Measurements from ENCODE around the gene AHCYL2.
"Not testable (repeated sequence)": the region's sequence is repeated elsewhere in the genome, so short reads cannot be mapped to it uniquely, and the experiment has no call there.

AHCYL2 gene

DNA sequence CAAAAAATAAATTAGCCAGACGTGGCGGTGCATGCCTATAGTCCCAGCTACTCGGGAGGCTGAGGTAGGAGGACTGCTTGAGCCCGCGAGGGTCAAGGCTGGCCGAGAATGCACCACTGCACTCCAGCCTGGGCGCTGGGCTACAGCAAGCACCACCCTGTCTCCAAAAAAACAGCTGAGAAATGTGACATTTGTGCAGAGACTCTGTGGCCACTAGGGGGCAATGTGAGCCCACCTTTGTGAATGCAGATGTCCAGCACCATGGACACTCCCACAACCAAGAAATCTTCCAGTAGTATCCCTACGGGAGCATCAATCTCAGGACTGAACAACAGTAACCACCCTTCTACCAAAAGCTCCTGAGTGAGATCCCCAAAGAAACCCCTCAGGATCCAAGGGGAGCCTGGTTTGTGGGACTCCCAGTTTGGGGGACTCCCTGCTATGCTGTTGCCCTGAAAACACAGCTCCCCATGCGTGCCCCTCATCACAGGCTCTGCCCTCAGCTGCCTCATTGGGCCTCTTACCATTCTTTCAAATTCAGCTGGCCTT lies 6.2 kb upstream of the AHCYL2 start:
- H3K27ac ChIP-seq = no peak overlapping the region
- no peak overlapping the region for H3K4me3 ChIP-seq
- H3K4me1 ChIP-seq = peaks cover 38% of the 10 kb centered on the region
- H4K20me1 ChIP-seq = no peaks in the 10 kb centered on the region
- H3K9me3 ChIP-seq = peaks cover 15% of the 10 kb centered on the region
- H3K27me3 ChIP-seq = no peaks in the 10 kb centered on the region
- H3K9ac ChIP-seq = no peak overlapping the region
- peaks cover 10% of the 10 kb centered on the region; the same call in 1 of the 2 replicates for H3K36me3 ChIP-seq
- H3K4me2 ChIP-seq = no peak overlapping the region
- TF ChIP-seq Cebpa-rat (IDR thresholded peaks at IDR 0.05) = no peak

DNA sequence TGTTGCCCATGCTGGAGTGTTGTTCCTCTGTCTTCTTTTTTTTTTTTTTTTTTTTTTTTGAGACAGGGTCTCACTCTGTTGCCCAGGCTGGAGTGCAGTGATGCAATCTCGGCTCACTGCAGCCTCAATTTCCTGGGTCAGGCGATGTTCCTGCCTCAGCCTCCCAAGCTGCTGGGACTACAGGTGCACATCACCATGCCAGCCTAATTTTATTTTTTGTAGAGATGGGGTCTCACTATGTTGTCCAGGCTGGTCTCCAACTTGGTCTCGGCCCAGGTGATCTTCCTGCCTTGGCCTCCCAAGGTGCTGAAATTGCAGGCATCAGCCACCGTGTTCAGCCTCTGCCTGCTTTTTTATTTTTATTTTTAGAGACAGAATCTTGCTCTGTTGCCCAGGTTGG lies 5.7 kb upstream of the AHCYL2 start:
- H3K4me3 ChIP-seq, H3K27ac ChIP-seq, H3K9ac ChIP-seq, H3K4me2 ChIP-seq, H3K36me3 ChIP-seq, H3K27me3 ChIP-seq, H4K20me1 ChIP-seq: not testable (repeated sequence)
- Histone ChIP-seq H3K4me1 (peaks cover 44% of the 10 kb centered on the region), H3K9me3 (peaks cover 15% of the 10 kb centered on the region)

- peak overlapping the region; percentile 89 for H3K27ac ChIP-seq
- no peak for TF ChIP-seq Cebpa-rat (IDR thresholded peaks at IDR 0.05)
- H3K9ac ChIP-seq = peak overlapping the region; percentile 74; the same call in 1 of the 2 replicates
Observed at GRCh38 chr7:129222064-129222463, 2.8 kb upstream of the AHCYL2 start.

GRCh38 chr7:129225206-129225930 lies 538 bp downstream of the AHCYL2 start:
- H3K4me3 ChIP-seq = peak overlapping the region; percentile 89
- H3K27me3 ChIP-seq = no peaks in the 10 kb centered on the region
- peaks cover 55% of the 10 kb centered on the region for H3K4me1 ChIP-seq
- no peaks in the 10 kb centered on the region for H3K36me3 ChIP-seq
- H3K9ac ChIP-seq = peak overlapping the region; percentile 81
- peak overlapping the region; percentile 78 for H3K27ac ChIP-seq
- H4K20me1 ChIP-seq = peaks cover 24% of the 10 kb centered on the region
- no peak for TF ChIP-seq Cebpa-rat (IDR thresholded peaks at IDR 0.05)
- H3K9me3 ChIP-seq = no peaks in the 10 kb centered on the region
- peak overlapping the region; percentile 88 for H3K4me2 ChIP-seq

More at GRCh38 chr7:129222064-129222463, 2.8 kb upstream of the AHCYL2 start:
- Histone ChIP-seq H3K9me3 (no peaks in the 10 kb centered on the region), H3K4me1 (peaks cover 59% of the 10 kb centered on the region), H4K20me1 (peaks cover 13% of the 10 kb centered on the region), H3K4me2 (peak overlapping the region; percentile 88), H3K4me3 (peak overlapping the region; percentile 54), H3K36me3 (no peaks in the 10 kb centered on the region), H3K27me3 (no peaks in the 10 kb centered on the region)

DNA sequence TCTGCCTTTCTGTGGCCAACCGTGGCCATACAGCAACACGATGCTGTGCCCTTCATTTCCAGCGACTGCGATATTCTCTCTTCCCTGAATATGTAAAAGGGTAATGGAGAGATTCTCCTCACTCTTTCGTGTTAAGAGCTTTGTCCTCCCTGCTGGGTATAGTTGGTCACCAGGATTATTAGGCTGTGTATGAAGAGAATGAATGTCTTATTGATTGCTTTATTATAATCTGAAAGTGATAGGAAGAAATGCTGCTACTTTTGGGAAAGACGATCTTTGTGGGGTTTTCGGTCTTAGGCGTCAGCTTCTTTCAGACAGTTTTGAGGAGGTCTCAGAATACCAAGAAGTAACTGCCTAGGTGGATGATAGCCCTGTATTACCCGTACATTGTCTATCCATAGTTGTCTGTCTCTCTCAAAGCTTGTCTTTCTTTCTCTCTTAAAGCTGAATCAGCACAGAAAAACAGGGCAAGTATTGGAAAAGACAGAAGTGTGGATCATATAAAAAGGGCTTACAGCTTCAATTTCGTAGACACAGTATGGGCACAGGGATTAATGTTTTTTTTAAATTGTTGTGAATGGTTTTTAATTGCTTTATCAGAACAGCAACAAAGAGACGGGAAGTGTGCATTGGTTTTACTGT lies 1.2 kb downstream of the AHCYL2 start:
- Histone ChIP-seq H3K9me3 (no peaks in the 10 kb centered on the region), H4K20me1 (peaks cover 24% of the 10 kb centered on the region), H3K4me2 (peak overlapping the region; percentile 88), H3K4me3 (peak overlapping the region; percentile 89), H3K36me3 (no peaks in the 10 kb centered on the region), H3K27me3 (no peaks in the 10 kb centered on the region), H3K27ac (peak overlapping the region; percentile 78), H3K4me1 (peaks cover 48% of the 10 kb centered on the region), H3K9ac (peak overlapping the region; percentile 81)
- no peak for TF ChIP-seq Cebpa-rat (IDR thresholded peaks at IDR 0.05)

- Histone ChIP-seq H3K27ac (no peak overlapping the region), H4K20me1 (peaks cover 41% of the 10 kb centered on the region), H3K9ac (no peak overlapping the region), H3K27me3 (no peaks in the 10 kb centered on the region), H3K9me3 (no peaks in the 10 kb centered on the region), H3K4me2 (no peak overlapping the region), H3K4me1 (peaks cover 30% of the 10 kb centered on the region), H3K4me3 (no peak overlapping the region), H3K36me3 (no peaks in the 10 kb centered on the region)
- no peak for TF ChIP-seq Cebpa-rat (IDR thresholded peaks at IDR 0.05)
Observed at GRCh38 chr7:129227646-129228578, 3.1 kb downstream of the AHCYL2 start.

DNA sequence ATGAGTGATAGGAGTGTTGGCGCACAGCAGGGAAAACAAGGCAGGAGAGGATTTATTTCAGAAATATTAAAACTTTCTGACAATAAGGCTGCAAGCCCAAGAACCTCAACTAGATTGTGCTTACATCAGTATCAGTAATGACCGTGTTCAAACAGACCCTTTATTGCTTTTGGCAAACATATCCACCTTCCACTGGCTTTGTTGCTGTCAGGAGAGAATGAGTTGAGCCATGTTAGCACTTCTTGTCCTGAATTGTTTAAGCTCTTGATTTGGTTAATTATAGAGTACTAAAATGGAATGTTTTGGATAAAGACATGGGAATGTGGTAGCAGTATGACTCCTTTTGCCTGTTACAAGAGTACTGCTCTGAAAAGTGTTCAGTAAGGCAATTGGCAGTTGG lies 3.8 kb downstream of the AHCYL2 start:
- Histone ChIP-seq H4K20me1 (peaks cover 47% of the 10 kb centered on the region), H3K4me2 (no peak overlapping the region), H3K4me3 (no peak overlapping the region), H3K36me3 (0 out of 2 replicates have a peak, but pooled peaks cover under 1% of the 10 kb centered on the region), H3K27ac (no peak overlapping the region), H3K27me3 (no peaks in the 10 kb centered on the region), H3K9ac (no peak overlapping the region), H3K4me1 (peaks cover 23% of the 10 kb centered on the region), H3K9me3 (no peaks in the 10 kb centered on the region)
- TF ChIP-seq Cebpa-rat (IDR thresholded peaks at IDR 0.05) = no peak

DNA sequence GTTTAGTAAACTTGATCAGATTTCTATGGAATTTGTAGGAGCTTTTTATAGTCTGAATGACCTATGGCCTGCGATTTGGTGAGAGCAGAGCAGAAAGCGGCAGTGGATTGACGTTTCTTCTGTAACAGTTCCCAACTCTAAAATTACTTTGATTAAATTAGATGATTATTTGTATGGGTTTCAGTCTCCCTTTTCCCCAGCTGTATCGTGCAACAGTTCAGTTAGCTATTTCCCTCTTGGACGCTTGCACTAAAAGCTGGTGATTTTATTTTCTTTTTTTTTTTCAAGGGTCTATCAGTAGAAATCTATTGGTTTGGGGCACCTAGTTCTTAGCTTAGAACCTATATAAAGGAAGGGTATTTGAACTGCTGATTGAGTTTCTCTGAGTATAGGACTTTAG lies 6.8 kb downstream of the AHCYL2 start:
- H3K9me3 ChIP-seq = no peaks in the 10 kb centered on the region
- peaks cover 9% of the 10 kb centered on the region; the same call in 1 of the 2 replicates for H3K36me3 ChIP-seq
- H3K4me2 ChIP-seq = no peak overlapping the region
- H3K27ac ChIP-seq = no peak overlapping the region
- TF ChIP-seq Cebpa-rat (IDR thresholded peaks at IDR 0.05) = no peak
- H3K4me3 ChIP-seq = no peak overlapping the region
- H3K27me3 ChIP-seq = no peaks in the 10 kb centered on the region
- peaks cover 45% of the 10 kb centered on the region for H4K20me1 ChIP-seq
- H3K4me1 ChIP-seq = peaks cover 6% of the 10 kb centered on the region
- no peak overlapping the region for H3K9ac ChIP-seq

DNA sequence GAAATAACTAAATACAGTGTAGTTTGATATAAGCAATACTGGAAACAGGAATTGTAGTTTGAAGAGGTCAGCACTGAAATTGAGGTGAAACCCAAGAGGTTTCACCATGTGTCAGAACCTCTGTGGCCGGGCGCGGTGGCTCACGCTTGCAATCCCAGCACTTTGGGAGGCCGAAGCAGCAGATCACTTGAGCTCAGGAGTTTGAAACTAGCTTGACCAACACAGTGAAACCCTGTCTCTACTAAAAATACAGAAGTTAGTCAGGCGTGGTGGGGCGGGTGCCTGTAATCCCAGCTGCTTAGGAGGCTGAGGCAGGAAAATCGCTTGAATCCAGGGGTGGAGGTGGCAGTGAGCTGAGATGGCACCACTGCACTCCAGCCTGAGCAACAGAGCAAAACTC lies 13.7 kb downstream of the AHCYL2 start:
- Histone ChIP-seq H3K36me3 (peaks cover 9% of the 10 kb centered on the region; the same call in 1 of the 2 replicates), H3K4me2 (peak overlapping the region; percentile 38; the same call in 1 of the 2 replicates)
- no peak for TF ChIP-seq Cebpa-rat (IDR thresholded peaks at IDR 0.05)

More for the DNA sequence above, 13.7 kb downstream of the AHCYL2 start:
- no peaks in the 10 kb centered on the region for H3K27me3 ChIP-seq
- no peak overlapping the region for H3K27ac ChIP-seq
- H4K20me1 ChIP-seq = peaks cover 20% of the 10 kb centered on the region; the same call in 1 of the 2 replicates
- H3K4me3 ChIP-seq = no peak overlapping the region
- H3K9me3 ChIP-seq = no peaks in the 10 kb centered on the region
- H3K4me1 ChIP-seq = peaks cover 11% of the 10 kb centered on the region
- no peak overlapping the region for H3K9ac ChIP-seq

Data from BLaER1 (cell line).